SIG-M5 treated with dmso at 0.1 percent for 504 hours (cell line): Measurements from ENCODE around the gene EFCAB3.
"Not testable (repeated sequence)": the region's sequence is repeated elsewhere in the genome, so short reads cannot be mapped to it uniquely, and the experiment has no call there.

ENCODE experiments used
- DNase-seq: peaks from one replicate; lab custom pipeline; 2025; ENCODE audit not compliant: unreplicated experiment; lab: John Stamatoyannopoulos, UW

Gene EFCAB3

DNA sequence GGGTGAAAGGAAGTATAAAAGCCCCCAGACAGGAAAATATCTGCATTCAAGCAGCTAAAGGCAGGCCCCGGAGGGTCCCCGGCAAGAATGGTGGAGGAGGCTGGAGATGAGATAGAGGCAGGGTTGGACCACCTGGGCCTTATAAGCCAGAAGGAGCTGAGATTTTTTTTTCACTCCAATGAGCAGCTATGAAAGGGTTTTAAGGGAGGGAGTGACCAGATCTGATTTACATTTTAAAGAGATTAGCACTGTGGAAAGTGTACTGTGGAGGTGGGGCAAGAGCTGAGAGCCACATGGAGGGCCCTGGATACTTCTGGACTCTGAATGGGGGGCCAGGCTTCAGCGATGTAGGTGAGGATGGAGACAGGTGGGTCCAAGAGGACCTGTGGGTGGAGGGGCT is 84.1 kb downstream of the EFCAB3 start:
- DNase-seq: not testable (repeated sequence)

DNA sequence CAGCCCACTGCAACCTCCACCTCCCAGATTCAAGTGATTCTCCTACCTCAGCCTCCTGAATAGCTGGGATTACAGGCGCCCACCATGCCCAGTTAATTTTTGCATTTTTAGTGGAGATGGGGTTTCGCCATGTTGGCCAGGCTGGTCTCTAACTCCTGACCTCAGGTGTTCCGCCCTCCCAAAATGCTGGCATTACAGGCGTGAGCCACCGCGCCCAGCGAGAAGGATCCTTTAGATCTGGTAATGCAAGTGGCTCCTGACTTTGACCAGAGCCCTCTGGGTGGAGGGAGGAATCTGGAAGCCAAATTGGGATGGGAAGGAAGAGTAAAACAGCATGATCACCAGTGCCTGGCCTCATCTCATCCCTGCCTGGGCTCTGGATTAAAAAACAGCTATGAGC is 84.9 kb downstream of the EFCAB3 start:
- not testable (repeated sequence) for DNase-seq
